22Rv1 (cell line): ENCODE measurements around the gene RPL31.

Experiments
- CTCF ChIP-seq: fragments of 450-650 bp; IDR thresholded peaks from 2 replicates; pipeline ENCODE4 v1.5.1; 2017; ENCODE audit warnings: mild to moderate bottlenecking
- ZFX ChIP-seq: fragments of 450-650 bp; IDR thresholded peaks from 2 replicates; pipeline ENCODE4 v1.6.1; 2017; ENCODE audit warnings: antibody characterized with exemption, borderline replicate concordance

- TF ChIP-seq CTCF (no peak), ZFX (no peak)
Observed at GRCh38 chr2:100953406-100954043, 48.6 kb upstream of the RPL31 start.
